NB4 (cell line): ENCODE results near the gene CCP110.

Experiments
- MAX ChIP-seq: IDR thresholded peaks from 2 replicates; pipeline ENCODE4 v1.6.1; 2011; ENCODE audit warnings: low read depth, low read length
- TF ChIP-seq, protein P1 (sequence below): IDR thresholded peaks from one replicate; pipeline ENCODE4 v1.5.1; 2012; ENCODE audit warnings: low read depth, low read length

- TF ChIP-seq MAX = no peak
- TF ChIP-seq, protein P1, sequence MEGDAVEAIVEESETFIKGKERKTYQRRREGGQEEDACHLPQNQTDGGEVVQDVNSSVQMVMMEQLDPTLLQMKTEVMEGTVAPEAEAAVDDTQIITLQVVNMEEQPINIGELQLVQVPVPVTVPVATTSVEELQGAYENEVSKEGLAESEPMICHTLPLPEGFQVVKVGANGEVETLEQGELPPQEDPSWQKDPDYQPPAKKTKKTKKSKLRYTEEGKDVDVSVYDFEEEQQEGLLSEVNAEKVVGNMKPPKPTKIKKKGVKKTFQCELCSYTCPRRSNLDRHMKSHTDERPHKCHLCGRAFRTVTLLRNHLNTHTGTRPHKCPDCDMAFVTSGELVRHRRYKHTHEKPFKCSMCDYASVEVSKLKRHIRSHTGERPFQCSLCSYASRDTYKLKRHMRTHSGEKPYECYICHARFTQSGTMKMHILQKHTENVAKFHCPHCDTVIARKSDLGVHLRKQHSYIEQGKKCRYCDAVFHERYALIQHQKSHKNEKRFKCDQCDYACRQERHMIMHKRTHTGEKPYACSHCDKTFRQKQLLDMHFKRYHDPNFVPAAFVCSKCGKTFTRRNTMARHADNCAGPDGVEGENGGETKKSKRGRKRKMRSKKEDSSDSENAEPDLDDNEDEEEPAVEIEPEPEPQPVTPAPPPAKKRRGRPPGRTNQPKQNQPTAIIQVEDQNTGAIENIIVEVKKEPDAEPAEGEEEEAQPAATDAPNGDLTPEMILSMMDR = no peak
Measured at GRCh38 chr16:19499481-19499880, 24.3 kb upstream of the CCP110 start.
